ENCODE data around the gene MYBPC2.

GRCh38 chr19:50514346-50515167, 81.9 kb downstream of the MYBPC2 start:
- TF ChIP-seq, protein P1, sequence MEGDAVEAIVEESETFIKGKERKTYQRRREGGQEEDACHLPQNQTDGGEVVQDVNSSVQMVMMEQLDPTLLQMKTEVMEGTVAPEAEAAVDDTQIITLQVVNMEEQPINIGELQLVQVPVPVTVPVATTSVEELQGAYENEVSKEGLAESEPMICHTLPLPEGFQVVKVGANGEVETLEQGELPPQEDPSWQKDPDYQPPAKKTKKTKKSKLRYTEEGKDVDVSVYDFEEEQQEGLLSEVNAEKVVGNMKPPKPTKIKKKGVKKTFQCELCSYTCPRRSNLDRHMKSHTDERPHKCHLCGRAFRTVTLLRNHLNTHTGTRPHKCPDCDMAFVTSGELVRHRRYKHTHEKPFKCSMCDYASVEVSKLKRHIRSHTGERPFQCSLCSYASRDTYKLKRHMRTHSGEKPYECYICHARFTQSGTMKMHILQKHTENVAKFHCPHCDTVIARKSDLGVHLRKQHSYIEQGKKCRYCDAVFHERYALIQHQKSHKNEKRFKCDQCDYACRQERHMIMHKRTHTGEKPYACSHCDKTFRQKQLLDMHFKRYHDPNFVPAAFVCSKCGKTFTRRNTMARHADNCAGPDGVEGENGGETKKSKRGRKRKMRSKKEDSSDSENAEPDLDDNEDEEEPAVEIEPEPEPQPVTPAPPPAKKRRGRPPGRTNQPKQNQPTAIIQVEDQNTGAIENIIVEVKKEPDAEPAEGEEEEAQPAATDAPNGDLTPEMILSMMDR (conservative IDR thresholded peaks at IDR 0.05 in 1 of 2, IDR thresholded peaks at IDR 0.05 in 1 of 2; ENCODE audit: extremely low read depth in 1 of 2, insufficient read depth in 1 of 2, low read depth in 1 of 2, low read length in 2 of 2), result no peak
- no peak for TF ChIP-seq EZH2 (IDR thresholded peaks at IDR 0.05; ENCODE audit: borderline replicate concordance, low read length)
